Vagina (tissue), 2 donors: Measurements from ENCODE around the gene TPD52L1.

Source experiments
- POLR2A ChIP-seq, 2 donors: fragments of 450-650 bp; IDR thresholded peaks; one replicate each; pipeline ENCODE4 v1.6.1; 2017; ENCODE audit warnings: antibody characterized with exemption in 2 of 2, mild to moderate bottlenecking in 2 of 2, moderate library complexity in 2 of 2
- POLR2AphosphoS5 ChIP-seq, 2 donors: sonication (generic); formaldehyde crosslinking; IDR thresholded peaks; one replicate each; pipeline ENCODE4 v1.9.0; 2017; ENCODE audit warnings: antibody characterized with exemption in 2 of 2, mild to moderate bottlenecking in 2 of 2, low read depth in 1 of 2; ENCODE audit not compliant: insufficient read depth in 1 of 2

DNA sequence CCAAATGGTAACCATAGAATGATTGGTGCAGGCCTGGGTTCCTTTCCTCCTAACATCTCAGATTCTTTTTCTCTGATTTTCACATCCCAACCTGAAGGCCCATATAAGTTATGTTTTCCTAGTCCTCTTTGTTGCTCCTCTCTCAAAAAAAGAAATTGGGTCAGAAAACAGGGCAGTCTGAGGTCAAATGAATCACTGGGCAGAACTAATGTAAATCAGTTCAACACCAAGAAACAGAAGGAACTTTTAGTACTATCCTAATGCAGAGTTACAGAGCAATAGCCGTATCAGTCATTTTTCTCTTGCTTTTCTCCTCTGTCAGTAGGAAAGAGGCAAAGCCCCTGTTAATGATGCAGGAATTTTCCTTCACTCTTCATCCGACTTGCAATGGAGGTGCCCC is 11.0 kb upstream of the TPD52L1 start:
- TF ChIP-seq POLR2AphosphoS5 (IDR thresholded peaks at IDR 0.05; ENCODE audit: insufficient read depth in 1 of 2, low read depth in 1 of 2) (no peak), POLR2A (IDR thresholded peaks at IDR 0.05) (no peak)
